IPS-20b (cell line): ENCODE measurements around the gene KCNMA1.

Experiments
- H3K27ac ChIP-seq: one replicate; pipeline ENCODE4 v1.5.1; 2013; ENCODE audit warnings: low read length
- H3K27me3 ChIP-seq: 2 replicates; pipeline ENCODE4 v1.6.1; 2013; ENCODE audit warnings: mild to moderate bottlenecking, low read length, inconsistent platforms; ENCODE audit not compliant: insufficient read depth
- H3K36me3 ChIP-seq: 2 replicates; pipeline ENCODE4 v1.6.1; 2013; ENCODE audit warnings: low read depth, mild to moderate bottlenecking, inconsistent platforms, low read length, moderate library complexity; ENCODE audit not compliant: insufficient read depth
- H3K4me1 ChIP-seq: 2 replicates; pipeline ENCODE4 v1.6.1; 2013; ENCODE audit warnings: mild to moderate bottlenecking, control low read depth, inconsistent platforms, low read length, moderate library complexity; ENCODE audit not compliant: insufficient read depth
- H3K4me3 ChIP-seq: 2 replicates; pipeline ENCODE4 v1.5.1; 2013; ENCODE audit warnings: mild to moderate bottlenecking, low read length, inconsistent platforms
- H3K9ac ChIP-seq: 2 replicates; pipeline ENCODE4 v1.6.1; 2013; ENCODE audit warnings: low read depth, mild to moderate bottlenecking, inconsistent platforms, low read length, moderate library complexity
- H3K9me3 ChIP-seq: 2 replicates; pipeline ENCODE4 v1.6.1; 2013; ENCODE audit warnings: mild to moderate bottlenecking, low read depth, low read length, inconsistent platforms; ENCODE audit not compliant: insufficient read depth

Gene KCNMA1

GRCh38 chr10:77176232-77176631, 461.4 kb downstream of the KCNMA1 start:
- no peak overlapping the region for H3K9ac ChIP-seq
- H3K4me1 ChIP-seq, result peaks cover 5% of the 10 kb centered on the region; the same call in 1 of the 2 replicates
- no peaks in the 10 kb centered on the region for H3K9me3 ChIP-seq
- H3K27me3 ChIP-seq, result no peaks in the 10 kb centered on the region
- no peaks in the 10 kb centered on the region for H3K36me3 ChIP-seq
- no peak overlapping the region for H3K4me3 ChIP-seq
- H3K27ac ChIP-seq, result no peak overlapping the region

GRCh38 chr10:77175631-77176222, 461.9 kb downstream of the KCNMA1 start:
- Histone ChIP-seq H3K27me3 (no peaks in the 10 kb centered on the region), H3K27ac (no peak overlapping the region), H3K9ac (no peak overlapping the region), H3K4me3 (no peak overlapping the region), H3K4me1 (peaks cover 5% of the 10 kb centered on the region; the same call in 1 of the 2 replicates), H3K36me3 (no peaks in the 10 kb centered on the region), H3K9me3 (no peaks in the 10 kb centered on the region)

GRCh38 chr10:77173615-77174461, 463.8 kb downstream of the KCNMA1 start:
- H3K4me1 ChIP-seq, result no peaks in the 10 kb centered on the region
- H3K27ac ChIP-seq, result no peak overlapping the region
- H3K4me3 ChIP-seq, result no peak overlapping the region
- H3K9ac ChIP-seq, result no peak overlapping the region
- no peaks in the 10 kb centered on the region for H3K36me3 ChIP-seq
- H3K27me3 ChIP-seq, result no peaks in the 10 kb centered on the region
- H3K9me3 ChIP-seq, result no peaks in the 10 kb centered on the region

GRCh38 chr10:77172086-77172485, 465.5 kb downstream of the KCNMA1 start:
- no peak overlapping the region for H3K27ac ChIP-seq
- no peaks in the 10 kb centered on the region for H3K27me3 ChIP-seq
- H3K4me1 ChIP-seq, result no peaks in the 10 kb centered on the region

GRCh38 chr10:77168861-77169260, 468.7 kb downstream of the KCNMA1 start:
- no peaks in the 10 kb centered on the region for H3K27me3 ChIP-seq
- H3K9ac ChIP-seq, result no peak overlapping the region
- no peak overlapping the region for H3K27ac ChIP-seq
- H3K36me3 ChIP-seq, result no peaks in the 10 kb centered on the region
- H3K4me1 ChIP-seq, result no peaks in the 10 kb centered on the region
- H3K4me3 ChIP-seq, result no peak overlapping the region
- no peaks in the 10 kb centered on the region for H3K9me3 ChIP-seq

More at GRCh38 chr10:77172086-77172485, 465.5 kb downstream of the KCNMA1 start:
- H3K9ac ChIP-seq, result no peak overlapping the region
- no peaks in the 10 kb centered on the region for H3K9me3 ChIP-seq
- H3K4me3 ChIP-seq, result no peak overlapping the region
- H3K36me3 ChIP-seq, result no peaks in the 10 kb centered on the region

- Histone ChIP-seq H3K27me3 (no peaks in the 10 kb centered on the region), H3K27ac (no peak overlapping the region), H3K4me1 (no peaks in the 10 kb centered on the region), H3K9ac (no peak overlapping the region), H3K4me3 (no peak overlapping the region), H3K36me3 (no peaks in the 10 kb centered on the region), H3K9me3 (no peaks in the 10 kb centered on the region)
These were observed 469.4 kb downstream of the KCNMA1 start for GRCh38 chr10:77168161-77168560.

- Histone ChIP-seq H3K9ac (no peak overlapping the region), H3K27ac (no peak overlapping the region), H3K36me3 (no peaks in the 10 kb centered on the region), H3K4me3 (no peak overlapping the region), H3K9me3 (no peaks in the 10 kb centered on the region), H3K4me1 (no peaks in the 10 kb centered on the region), H3K27me3 (no peaks in the 10 kb centered on the region)
These were observed 472.0 kb downstream of the KCNMA1 start for GRCh38 chr10:77165445-77166208.

GRCh38 chr10:77164616-77165311, 472.8 kb downstream of the KCNMA1 start:
- no peak overlapping the region for H3K9ac ChIP-seq
- no peak overlapping the region for H3K27ac ChIP-seq
- H3K36me3 ChIP-seq, result no peaks in the 10 kb centered on the region
- H3K9me3 ChIP-seq, result no peaks in the 10 kb centered on the region
- no peaks in the 10 kb centered on the region for H3K27me3 ChIP-seq
- H3K4me3 ChIP-seq, result no peak overlapping the region
- no peaks in the 10 kb centered on the region for H3K4me1 ChIP-seq

- H3K36me3 ChIP-seq, result no peaks in the 10 kb centered on the region
- H3K27me3 ChIP-seq, result no peaks in the 10 kb centered on the region
- H3K9ac ChIP-seq, result no peak overlapping the region
- H3K4me3 ChIP-seq, result no peak overlapping the region
- H3K9me3 ChIP-seq, result no peaks in the 10 kb centered on the region
- H3K4me1 ChIP-seq, result no peaks in the 10 kb centered on the region
- no peak overlapping the region for H3K27ac ChIP-seq
These were observed 473.8 kb downstream of the KCNMA1 start for GRCh38 chr10:77163670-77164348.

GRCh38 chr10:77162697-77163096, 474.9 kb downstream of the KCNMA1 start:
- Histone ChIP-seq H3K4me3 (no peak overlapping the region), H3K9ac (no peak overlapping the region), H3K36me3 (no peaks in the 10 kb centered on the region), H3K4me1 (no peaks in the 10 kb centered on the region), H3K27ac (no peak overlapping the region), H3K27me3 (no peaks in the 10 kb centered on the region), H3K9me3 (no peaks in the 10 kb centered on the region)

GRCh38 chr10:77160679-77161078, 476.9 kb downstream of the KCNMA1 start:
- H3K4me3 ChIP-seq, result no peak overlapping the region
- H3K4me1 ChIP-seq, result no peaks in the 10 kb centered on the region

More at GRCh38 chr10:77160679-77161078, 476.9 kb downstream of the KCNMA1 start:
- H3K27ac ChIP-seq, result no peak overlapping the region
- no peaks in the 10 kb centered on the region for H3K27me3 ChIP-seq
- H3K9me3 ChIP-seq, result no peaks in the 10 kb centered on the region
- no peaks in the 10 kb centered on the region for H3K36me3 ChIP-seq
- no peak overlapping the region for H3K9ac ChIP-seq
